ENCODE data around the gene AGER.

The AGER gene

GRCh38 chr6:32174416-32174815 lies 9.6 kb downstream of the AGER start:
- Mint-ChIP-seq H3K4me3 (peak overlapping the region; percentile 96), H3K36me3 (ENCODE audit: low read depth) (peaks cover 18% of the 10 kb centered on the region), H3K27ac (peak overlapping the region; percentile 3), H3K9me3 (no peaks in the 10 kb centered on the region), H3K27me3 (no peaks in the 10 kb centered on the region), H3K4me1 (peaks cover 61% of the 10 kb centered on the region)
- no peak for DNase-seq
- ATAC-seq, result no peak

DNA sequence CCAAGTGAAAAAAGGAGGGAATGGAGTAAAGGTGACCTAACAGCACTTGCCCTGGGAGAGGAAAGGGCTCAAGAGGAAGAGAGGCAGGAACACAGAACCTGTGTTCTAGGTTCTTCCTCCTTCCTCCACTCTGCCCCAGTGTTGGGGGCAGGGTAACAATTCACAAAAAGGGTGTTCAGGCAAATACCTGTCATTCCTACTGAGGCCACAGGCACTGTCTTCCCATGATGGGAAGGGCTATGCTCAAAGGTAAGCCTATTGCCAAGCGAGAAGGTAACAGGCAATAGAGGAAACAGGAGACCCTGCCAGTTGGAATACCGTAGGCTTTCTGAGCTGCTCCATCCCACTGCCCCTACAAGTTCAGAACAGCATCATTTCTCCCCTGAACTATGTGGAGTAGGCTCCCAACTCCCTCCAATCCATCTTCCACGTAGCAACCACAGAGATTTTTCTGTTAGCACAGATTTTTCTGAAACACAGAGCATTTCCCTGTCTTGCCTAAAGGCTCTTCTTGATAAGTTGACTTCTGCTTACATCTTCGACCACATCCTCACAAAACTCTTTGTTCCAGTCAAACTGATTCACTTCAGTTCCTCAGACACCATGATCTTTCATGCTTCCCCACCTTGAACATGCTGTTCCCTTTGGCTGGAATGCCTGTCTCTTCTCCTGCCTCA lies 10.9 kb downstream of the AGER start:
- H3K4me3 Mint-ChIP-seq, result no peak overlapping the region
- peak overlapping the region; percentile 3 for H3K27ac Mint-ChIP-seq
- H3K36me3 Mint-ChIP-seq (ENCODE audit: low read depth), result peaks cover 15% of the 10 kb centered on the region
- DNase-seq, result no peak
- H3K4me1 Mint-ChIP-seq, result peaks cover 50% of the 10 kb centered on the region
- H3K27me3 Mint-ChIP-seq, result no peaks in the 10 kb centered on the region
- no peak for ATAC-seq
- no peaks in the 10 kb centered on the region for H3K9me3 Mint-ChIP-seq

DNA sequence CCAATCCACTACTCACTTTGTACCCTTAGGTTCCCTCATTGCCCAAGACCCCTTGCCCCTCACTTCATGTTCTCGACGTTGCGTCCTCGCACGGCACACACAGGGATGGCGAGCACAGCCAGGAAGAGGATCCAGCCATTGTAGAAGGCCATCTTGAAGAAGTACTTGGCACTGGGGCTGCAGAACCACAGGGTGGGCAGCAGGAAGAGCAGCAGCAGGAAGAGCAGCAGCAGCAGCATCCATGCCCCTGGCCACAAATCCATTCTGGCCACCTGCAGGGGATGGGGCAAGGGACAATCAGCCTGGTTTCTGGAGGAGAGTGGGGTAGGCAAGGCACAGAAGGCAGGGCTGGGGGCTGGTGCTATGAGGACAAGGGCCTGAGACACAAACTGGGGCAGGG lies 12.8 kb downstream of the AGER start:
- no peak for DNase-seq

GRCh38 chr6:32170294-32170693 lies 13.8 kb downstream of the AGER start:
- peak overlapping the region; percentile 20 for H3K27ac Mint-ChIP-seq
- peaks cover 15% of the 10 kb centered on the region for H3K36me3 Mint-ChIP-seq (ENCODE audit: low read depth)
- H3K4me1 Mint-ChIP-seq, result peaks cover 28% of the 10 kb centered on the region
- no peaks in the 10 kb centered on the region for H3K27me3 Mint-ChIP-seq
- DNase-seq (no peak), ATAC-seq (no peak)
- no peak overlapping the region for H3K4me3 Mint-ChIP-seq
- H3K9me3 Mint-ChIP-seq, result no peaks in the 10 kb centered on the region

More for the DNA sequence above, 12.8 kb downstream of the AGER start:
- Mint-ChIP-seq H3K4me3 (no peak overlapping the region), H3K9me3 (no peaks in the 10 kb centered on the region), H3K36me3 (ENCODE audit: low read depth) (peaks cover 15% of the 10 kb centered on the region), H3K4me1 (peaks cover 31% of the 10 kb centered on the region), H3K27me3 (no peaks in the 10 kb centered on the region), H3K27ac (no peak overlapping the region)
- ATAC-seq, result no peak

DNA sequence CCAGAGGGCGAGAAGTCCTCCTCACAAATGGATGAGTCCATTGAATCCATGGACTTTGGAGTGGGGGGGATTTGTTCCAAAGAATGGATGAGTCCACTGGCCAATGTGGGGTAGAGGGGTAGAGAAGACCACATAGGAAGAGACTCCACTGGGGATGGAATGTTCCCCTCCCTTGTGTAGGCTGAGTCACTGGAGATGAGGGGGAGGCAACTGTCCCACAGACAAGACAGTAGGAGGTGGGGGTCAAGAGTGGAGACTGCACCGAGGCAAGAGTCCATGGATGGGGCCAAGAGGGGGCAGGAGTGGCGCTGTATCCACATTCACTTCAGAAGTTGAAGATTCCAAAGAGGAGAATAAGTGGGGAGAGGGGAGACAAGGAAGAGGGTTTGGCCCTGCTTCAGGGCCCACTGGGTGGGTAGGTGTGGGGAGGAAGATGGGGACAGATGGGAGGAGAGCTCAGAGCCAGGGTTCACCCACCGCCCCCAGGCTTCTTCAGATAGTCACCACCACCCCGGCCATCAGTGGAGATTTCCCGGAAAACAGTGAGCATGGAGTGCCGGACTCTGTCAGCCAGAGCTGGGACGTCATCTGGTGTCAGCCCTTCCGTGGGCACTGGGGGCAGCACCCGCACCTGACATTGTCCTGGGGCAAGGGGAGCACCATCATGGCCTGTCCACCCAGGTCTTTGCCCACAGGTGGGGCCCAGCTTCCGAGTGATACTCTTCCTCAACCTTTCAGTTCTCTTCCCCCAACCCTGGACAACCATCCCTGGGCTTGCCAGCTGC lies 15.1 kb downstream of the AGER start:
- H3K27me3 Mint-ChIP-seq, result no peaks in the 10 kb centered on the region
- no peak for ATAC-seq
- H3K9me3 Mint-ChIP-seq, result no peaks in the 10 kb centered on the region
- no peak for DNase-seq
- no peak overlapping the region for H3K27ac Mint-ChIP-seq
- H3K36me3 Mint-ChIP-seq (ENCODE audit: low read depth), result peaks cover 18% of the 10 kb centered on the region
- no peak overlapping the region for H3K4me3 Mint-ChIP-seq
- H3K4me1 Mint-ChIP-seq, result peaks cover 15% of the 10 kb centered on the region

- H3K36me3 Mint-ChIP-seq (ENCODE audit: low read depth), result peaks cover 18% of the 10 kb centered on the region
Measured at GRCh38 chr6:32168350-32168749, 15.7 kb downstream of the AGER start.

DNA sequence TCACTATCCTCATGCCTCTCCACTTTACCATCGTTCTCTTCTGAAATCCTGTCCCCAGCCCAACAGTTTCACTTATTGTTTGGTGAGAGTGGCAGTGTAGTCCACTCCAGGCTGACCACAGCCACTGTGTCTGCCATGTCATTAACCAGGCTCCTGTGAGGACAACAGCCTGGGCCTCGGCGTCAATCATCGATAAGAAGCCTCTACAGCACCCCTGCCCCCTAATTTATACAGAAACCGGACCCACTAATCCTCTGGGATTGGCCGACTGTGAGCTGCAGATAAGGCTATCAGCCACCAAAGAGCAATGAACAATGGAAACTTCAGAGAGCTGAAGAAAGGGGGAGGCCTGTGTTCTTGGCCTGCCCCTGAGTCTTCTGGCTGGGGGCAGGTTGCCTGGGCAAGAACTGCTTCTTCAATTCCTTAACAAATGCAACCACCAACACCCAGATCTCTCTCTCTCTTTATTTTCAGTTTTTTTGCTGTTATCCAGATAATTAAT lies 16.2 kb downstream of the AGER start:
- H3K9me3 Mint-ChIP-seq, result no peaks in the 10 kb centered on the region
- ATAC-seq (no peak), DNase-seq (no peak)
- no peak overlapping the region for H3K27ac Mint-ChIP-seq
- peaks cover 20% of the 10 kb centered on the region for H3K36me3 Mint-ChIP-seq (ENCODE audit: low read depth)
- H3K4me3 Mint-ChIP-seq, result no peak overlapping the region
- no peaks in the 10 kb centered on the region for H3K27me3 Mint-ChIP-seq
- H3K4me1 Mint-ChIP-seq, result peaks cover 3% of the 10 kb centered on the region

More at GRCh38 chr6:32168350-32168749, 15.7 kb downstream of the AGER start:
- ATAC-seq, result no peak
- Mint-ChIP-seq H3K4me3 (no peak overlapping the region), H3K27me3 (no peaks in the 10 kb centered on the region), H3K4me1 (peaks cover 8% of the 10 kb centered on the region), H3K9me3 (no peaks in the 10 kb centered on the region), H3K27ac (no peak overlapping the region)
- no peak for DNase-seq

- ATAC-seq, result no peak
- Mint-ChIP-seq H3K9me3 (no peaks in the 10 kb centered on the region), H3K36me3 (ENCODE audit: low read depth) (peaks cover 24% of the 10 kb centered on the region), H3K4me1 (no peaks in the 10 kb centered on the region), H3K27me3 (no peaks in the 10 kb centered on the region), H3K4me3 (no peak overlapping the region), H3K27ac (no peak overlapping the region)
- DNase-seq, result no peak
Measured at GRCh38 chr6:32167154-32167760, 16.8 kb downstream of the AGER start.

- DNase-seq (no peak), ATAC-seq (peak; percentile 16)
- H3K27me3 Mint-ChIP-seq, result no peaks in the 10 kb centered on the region
- no peak overlapping the region for H3K27ac Mint-ChIP-seq
- no peaks in the 10 kb centered on the region for H3K9me3 Mint-ChIP-seq
- H3K4me3 Mint-ChIP-seq, result no peak overlapping the region
- H3K4me1 Mint-ChIP-seq, result no peaks in the 10 kb centered on the region
- peaks cover 24% of the 10 kb centered on the region for H3K36me3 Mint-ChIP-seq (ENCODE audit: low read depth)
Measured at GRCh38 chr6:32166411-32167061, 17.5 kb downstream of the AGER start.

- no peaks in the 10 kb centered on the region for H3K9me3 Mint-ChIP-seq
- no peak within 1 kb of the TSS for H3K4me3 Mint-ChIP-seq
- DNase-seq (no peak), ATAC-seq (no peak)
- no peak within 1 kb of the TSS for H3K27ac Mint-ChIP-seq
- H3K27me3 Mint-ChIP-seq, result no peaks in the 10 kb centered on the region
- no peaks in the 10 kb centered on the region for H3K4me1 Mint-ChIP-seq
- peaks cover 17% of the 10 kb centered on the region for H3K36me3 Mint-ChIP-seq (ENCODE audit: low read depth)
Measured at GRCh38 chr6:32164295-32164694, 19.8 kb downstream of the AGER start, which contains the start of gene EGFL8. EGFL8 (plus strand) TSS chr6:32164595; CDS start chr6:32166166, 1,571 bp downstream.

DNA sequence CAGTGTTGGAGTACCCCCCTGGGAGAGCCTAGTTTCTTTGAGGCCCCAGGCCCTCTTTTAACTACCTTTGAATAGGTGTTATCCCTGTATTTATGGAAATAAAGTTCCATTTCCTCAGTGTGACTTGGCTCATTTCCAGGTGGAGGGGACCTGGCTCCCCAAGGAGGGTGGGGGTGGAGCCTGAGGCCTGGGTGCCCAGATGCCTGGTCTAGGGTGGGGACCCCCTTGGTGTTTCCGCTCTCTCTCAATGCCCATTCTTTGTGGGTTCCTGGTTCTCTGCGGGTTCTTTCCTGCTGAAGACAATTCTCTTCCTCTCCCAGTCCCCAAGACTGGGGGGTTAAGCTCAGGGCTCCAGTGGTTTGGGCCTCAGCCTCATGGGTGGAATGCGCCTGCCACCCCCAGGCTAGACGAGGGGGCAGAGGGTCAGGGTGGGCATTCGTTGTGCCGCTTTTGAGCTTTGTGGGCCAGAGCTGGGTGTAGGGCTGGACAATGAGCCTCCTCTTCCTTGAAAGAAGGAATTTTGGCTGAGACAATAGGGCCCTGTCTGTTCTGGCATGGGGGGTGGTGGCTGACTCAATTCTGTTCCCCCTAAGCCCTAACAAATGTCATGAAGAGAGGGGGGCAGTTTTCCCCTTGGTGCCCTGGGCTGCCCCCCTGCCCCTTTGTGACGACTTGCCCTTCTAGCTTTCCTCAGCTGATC lies 20.3 kb downstream of the AGER start:
- DNase-seq, result no peak
- Mint-ChIP-seq H3K36me3 (ENCODE audit: low read depth) (peaks cover 17% of the 10 kb centered on the region), H3K27me3 (no peaks in the 10 kb centered on the region), H3K27ac (no peak overlapping the region), H3K9me3 (no peaks in the 10 kb centered on the region), H3K4me3 (no peak overlapping the region), H3K4me1 (no peaks in the 10 kb centered on the region)
- ATAC-seq, result no peak

DNA sequence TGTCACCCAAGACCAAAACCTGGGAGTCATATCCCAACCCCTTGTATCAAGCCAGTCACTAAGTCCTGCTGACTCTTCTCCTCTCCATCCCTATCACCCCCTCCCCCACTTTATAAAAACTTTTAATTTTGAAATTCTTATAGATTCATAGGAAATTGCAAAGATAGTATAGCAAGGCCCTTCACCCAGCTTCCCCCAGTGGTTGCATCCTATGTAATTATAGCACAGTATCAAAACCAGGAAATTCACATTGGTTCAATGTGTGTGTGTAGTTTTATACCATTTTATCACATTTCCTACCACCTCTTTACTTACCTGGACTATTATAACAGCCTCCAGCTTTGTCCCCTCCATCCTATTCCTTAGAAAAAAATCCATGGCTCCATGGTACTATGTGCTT lies 26.0 kb downstream of the AGER start:
- H3K9me3 Mint-ChIP-seq, result no peaks in the 10 kb centered on the region
- H3K27ac Mint-ChIP-seq, result no peak overlapping the region
- H3K36me3 Mint-ChIP-seq (ENCODE audit: low read depth), result peaks cover 20% of the 10 kb centered on the region
- no peaks in the 10 kb centered on the region for H3K27me3 Mint-ChIP-seq
- peaks cover 23% of the 10 kb centered on the region for H3K4me1 Mint-ChIP-seq
- DNase-seq, result no peak
- H3K4me3 Mint-ChIP-seq, result no peak overlapping the region
- no peak for ATAC-seq

DNA sequence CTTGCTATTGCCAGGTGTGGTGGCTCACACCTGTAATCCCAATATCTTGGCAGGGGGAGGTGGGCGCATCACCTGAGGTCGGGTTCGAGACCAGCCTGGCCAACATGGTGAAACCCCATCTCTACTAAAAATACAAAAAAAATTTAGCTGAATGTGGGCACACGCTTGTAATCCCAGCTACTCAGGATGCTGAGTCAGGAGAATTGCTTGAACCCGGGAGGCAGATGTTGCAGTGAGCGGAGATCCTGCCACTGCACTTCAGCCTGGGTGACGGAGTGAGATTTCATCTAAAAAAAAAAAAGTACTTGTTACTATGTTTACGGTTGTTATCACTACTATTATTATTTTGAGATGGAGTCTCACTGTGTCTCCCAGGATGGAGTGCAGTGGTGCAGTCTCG lies 27.2 kb downstream of the AGER start:
- DNase-seq, result no peak
- H3K4me3 Mint-ChIP-seq, result no peak overlapping the region
- no peaks in the 10 kb centered on the region for H3K27me3 Mint-ChIP-seq
- H3K36me3 Mint-ChIP-seq (ENCODE audit: low read depth), result peaks cover 16% of the 10 kb centered on the region
- no peak for ATAC-seq
- H3K9me3 Mint-ChIP-seq, result no peaks in the 10 kb centered on the region
- H3K4me1 Mint-ChIP-seq, result peaks cover 34% of the 10 kb centered on the region
- H3K27ac Mint-ChIP-seq, result no peak overlapping the region
